Endothelial cell of umbilical vein (primary cell): ENCODE data around the gene TMEM225B. TPM values are rescaled to one million over a fixed set of nuclear protein-coding genes. Genes with fewer than 3 reads are reported as not detected.

Source experiments
- BruUV-seq: library from RNA; stranded (reverse); fragments of 400-500 nt; replicated peaks from 2 replicates; lab custom pipeline; 2021; lab: Mats Ljungman, UMichigan
- CTCF ChIA-PET: fragments of 300-600, 350-600 bp; sonication (Branson Sonifier 250); formaldehyde crosslinking; loops from one replicate; lab custom pipeline; 2021; ENCODE audit warnings: antibody characterized with exemption, inconsistent platforms; lab: Charles Lee
- POLR2A ChIA-PET: fragments of 300-600, 350-600 bp; sonication (Branson Sonifier 250); formaldehyde crosslinking; loops from one replicate; lab custom pipeline; 2021; ENCODE audit warnings: antibody characterized with exemption, inconsistent platforms; lab: Charles Lee
- DNase-seq: peaks from one replicate; pipeline ENCODE4 v3.0.0-alpha.2; 2011; ENCODE audit warnings: low read depth, low spot score
- FAIRE-seq: peaks from 2 replicates; lab custom pipeline; 2011; peaks lifted over from hg19 to GRCh38; lab: Jason Lieb, UNC
- H2AFZ ChIP-seq: 2 replicates; pipeline ENCODE4 v1.6.0; 2012; ENCODE audit warnings: low read depth, low read length, control low read depth, inconsistent platforms
- H3K27ac ChIP-seq: 2 replicates; pipeline ENCODE4 v1.5.1; 2011; ENCODE audit warnings: low read depth, mild to moderate bottlenecking, control low read depth, low read length, moderate library complexity; ENCODE audit not compliant: insufficient read depth
- H3K27me3 ChIP-seq, 2 experiments: 2 replicates each; pipeline versions ENCODE4 v1.6.0 to v1.6.1; 2011; ENCODE audit warnings: low read length in 2 of 2, mixed read lengths in 1 of 2; ENCODE audit not compliant: control insufficient read depth in 2 of 2, insufficient read depth in 2 of 2
- H3K36me3 ChIP-seq, 2 experiments: 2 replicates in 1 of 2; 3 replicates in 1 of 2; pipeline ENCODE4 v1.5.1; 2011; ENCODE audit warnings: low read length in 2 of 2, mild to moderate bottlenecking in 1 of 2, moderate library complexity in 1 of 2; ENCODE audit not compliant: control insufficient read depth in 2 of 2, insufficient read depth in 2 of 2; ENCODE audit errors: extremely low read depth in 1 of 2
- H3K4me1 ChIP-seq: 3 replicates; pipeline ENCODE4 v1.5.1; 2011; ENCODE audit warnings: mild to moderate bottlenecking, low read length; ENCODE audit not compliant: control insufficient read depth, insufficient read depth; ENCODE audit errors: extremely low read depth
- H3K4me2 ChIP-seq: 2 replicates; pipeline ENCODE4 v1.6.1; 2011; ENCODE audit warnings: low read length, control low read depth, mixed read lengths; ENCODE audit not compliant: insufficient read depth
- H3K4me3 ChIP-seq, 3 experiments: fragments of 200-600 bp in 1 of 3; sonication (generic), shearing (Covaris generic) in 1 of 3; replicated peaks in 1 of 3; 2 replicates each; pipeline ENCODE4 v1.5.1; 2011 to 2016; ENCODE audit warnings: control low read depth in 3 of 3, low read length in 3 of 3, mild to moderate bottlenecking in 2 of 3, inconsistent platforms in 1 of 3, low read depth in 1 of 3, moderate library complexity in 1 of 3; ENCODE audit not compliant: insufficient read depth in 1 of 3
- H3K79me2 ChIP-seq: 2 replicates; pipeline ENCODE4 v1.6.0; 2012; ENCODE audit warnings: low read length, inconsistent platforms; ENCODE audit not compliant: control insufficient read depth, insufficient read depth
- H3K9ac ChIP-seq: replicated peaks from 2 replicates; pipeline ENCODE3; 2011; ENCODE audit warnings: low read length, control low read depth; ENCODE audit not compliant: insufficient read depth; ENCODE audit errors: extremely low read depth
- H3K9me1 ChIP-seq: replicated peaks from 3 replicates; pipeline ENCODE4 v1.6.0; 2011; ENCODE audit warnings: mild to moderate bottlenecking, low read length; ENCODE audit not compliant: control insufficient read depth, insufficient read depth; ENCODE audit errors: extremely low read depth
- H3K9me3 ChIP-seq: replicated peaks from 2 replicates; pipeline ENCODE4 v1.5.1; 2012; ENCODE audit warnings: low read length, inconsistent platforms; ENCODE audit not compliant: control insufficient read depth, insufficient read depth
- H4K20me1 ChIP-seq: replicated peaks from 2 replicates; pipeline ENCODE3; 2011; ENCODE audit warnings: mild to moderate bottlenecking, low read length; ENCODE audit not compliant: control insufficient read depth, insufficient read depth; ENCODE audit errors: extremely low read depth
- CTCF ChIP-seq, 2 donors: IDR thresholded peaks; 1 replicate in 1 of 2; 2 replicates in 1 of 2; pipeline ENCODE4 v1.5.1; 2011; ENCODE audit warnings: low read length in 2 of 2, mild to moderate bottlenecking in 2 of 2, moderate library complexity in 2 of 2, control low read depth in 1 of 2, inconsistent platforms in 1 of 2, low read depth in 1 of 2; ENCODE audit not compliant: insufficient read depth in 1 of 2; ENCODE audit errors: extremely low read depth in 1 of 2
- JUN ChIP-seq: IDR thresholded peaks from 2 replicates; pipeline ENCODE4 v1.6.1; 2011; ENCODE audit warnings: borderline replicate concordance, low read depth; ENCODE audit not compliant: insufficient read length, insufficient read depth
- MAX ChIP-seq: IDR thresholded peaks from 2 replicates; pipeline ENCODE4 v1.6.1; 2011; ENCODE audit not compliant: insufficient read depth, insufficient read length
- POLR2A ChIP-seq: IDR thresholded peaks from 2 replicates; pipeline ENCODE4 v1.6.1; 2012; ENCODE audit warnings: low read depth, mild to moderate bottlenecking, control low read depth, low read length
- POLR2AphosphoS5 ChIP-seq: IDR thresholded peaks from 2 replicates; pipeline ENCODE4 v1.6.1; 2012; ENCODE audit warnings: low read depth, mild to moderate bottlenecking, control low read depth, low read length, moderate library complexity; ENCODE audit not compliant: insufficient read depth
- dilution Hi-C: fragments of 300-500 bp; cut with MboI; formaldehyde crosslinking; loops from one replicate; pipeline ENCODE4 v1.15.0; 2019; ENCODE audit warnings: low sequenced_read_pairs; ENCODE audit not compliant: extremely low pct_ligation_motif_present
- intact Hi-C: fragments of 100-400 bp; cut with micrococcal nuclease; formaldehyde crosslinking; loops from one replicate; pipeline ENCODE4 v1.10.0; 2022
- polyA plus RNA-seq, 4 experiments: library from polyadenylated mRNA; depleted of rRNA in 3 of 4; stranded (reverse) in 3 of 4; unstranded in 1 of 4; fragments of >200 nt; gene quantifications; 2 replicates each; pipeline versions ENCODE4 v1.2.1 to v1.2.3, GENCODE V29; 2011 to 2012; ENCODE audit warnings: missing spikeins in 1 of 4
- total RNA-seq: library from RNA; stranded (reverse); gene quantifications from 2 replicates; pipeline ENCODE4 v1.2.3, GENCODE V29; 2021

TMEM225B gene
- total and polyA plus RNA-seq, 2 donors (not counting 3 experiments of a cell fraction or from before 2014, with no cell fraction given), result 0.29 TPM; not detected in 1

GRCh38 chr7:99560834-99561736 lies 37.0 kb upstream of the TMEM225B start:
- dilution Hi-C loops (no loop called here), intact Hi-C loops (no loop called here)
- CTCF ChIA-PET, result no interaction called here
- Histone ChIP-seq H3K9ac (no peak overlapping the region), H3K4me3 (no peak overlapping the region), H3K9me3 (no peaks in the 10 kb centered on the region), H2AFZ (no peak overlapping the region), H4K20me1 (no peaks in the 10 kb centered on the region), H3K36me3 (peaks cover 4 to 16% of the 10 kb centered on the region in 2 experiments), H3K79me2 (peaks cover 13% of the 10 kb centered on the region), H3K4me2 (no peak overlapping the region), H3K27me3 (no peaks in the 10 kb centered on the region), H3K27ac (no peak overlapping the region), H3K4me1 (peaks cover 20% of the 10 kb centered on the region), H3K9me1 (no peaks in the 10 kb centered on the region)
- FAIRE-seq (no peak), DNase-seq (no peak)
- BruUV-seq, result no TSS peak
- TF ChIP-seq CTCF (IDR thresholded peaks at IDR 0.05; ENCODE audit: extremely low read depth in 1 of 2, insufficient read depth in 1 of 2, low read depth in 1 of 2, low read length in 2 of 2), result no peak
- TF ChIP-seq POLR2AphosphoS5, result no peak
- TF ChIP-seq POLR2A, result no peak
- no peak for TF ChIP-seq MAX
- no peak for TF ChIP-seq JUN
- POLR2A ChIA-PET, result no interaction called here
